Measurements from ENCODE around the gene SERF2. TPM values are rescaled to one million over a fixed set of nuclear protein-coding genes. Genes with fewer than 3 reads are reported as not detected.
A peak's percentile ranks its signal among the peaks of the same experiment; 100 is the strongest.

SERF2 gene
- total RNA-seq, 1 donor from 2014 or later: 564 TPM

DNA sequence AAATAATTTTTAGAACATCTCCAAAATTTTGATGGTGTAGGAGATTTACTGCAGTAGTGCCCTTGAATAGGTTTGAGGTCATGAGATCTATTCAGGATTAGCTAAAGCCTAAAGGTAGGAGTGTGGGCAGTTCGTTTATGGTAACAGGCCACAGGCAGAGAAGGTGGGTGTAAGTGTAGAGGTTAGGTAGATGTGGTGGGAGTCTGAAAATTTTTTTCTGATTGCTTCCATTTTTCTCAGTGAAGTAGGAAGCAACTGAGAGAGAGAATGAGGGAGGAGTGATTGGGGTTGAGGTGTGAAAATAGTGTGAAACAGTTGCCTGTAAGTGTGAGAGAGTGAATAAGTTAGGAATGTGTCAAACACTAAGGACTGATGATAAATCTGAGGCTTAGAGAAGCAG is 13.1 kb upstream of the SERF2 start:
- intact Hi-C loops (cut with DNase I): no loop called here
- TF ChIP-seq, protein P1, sequence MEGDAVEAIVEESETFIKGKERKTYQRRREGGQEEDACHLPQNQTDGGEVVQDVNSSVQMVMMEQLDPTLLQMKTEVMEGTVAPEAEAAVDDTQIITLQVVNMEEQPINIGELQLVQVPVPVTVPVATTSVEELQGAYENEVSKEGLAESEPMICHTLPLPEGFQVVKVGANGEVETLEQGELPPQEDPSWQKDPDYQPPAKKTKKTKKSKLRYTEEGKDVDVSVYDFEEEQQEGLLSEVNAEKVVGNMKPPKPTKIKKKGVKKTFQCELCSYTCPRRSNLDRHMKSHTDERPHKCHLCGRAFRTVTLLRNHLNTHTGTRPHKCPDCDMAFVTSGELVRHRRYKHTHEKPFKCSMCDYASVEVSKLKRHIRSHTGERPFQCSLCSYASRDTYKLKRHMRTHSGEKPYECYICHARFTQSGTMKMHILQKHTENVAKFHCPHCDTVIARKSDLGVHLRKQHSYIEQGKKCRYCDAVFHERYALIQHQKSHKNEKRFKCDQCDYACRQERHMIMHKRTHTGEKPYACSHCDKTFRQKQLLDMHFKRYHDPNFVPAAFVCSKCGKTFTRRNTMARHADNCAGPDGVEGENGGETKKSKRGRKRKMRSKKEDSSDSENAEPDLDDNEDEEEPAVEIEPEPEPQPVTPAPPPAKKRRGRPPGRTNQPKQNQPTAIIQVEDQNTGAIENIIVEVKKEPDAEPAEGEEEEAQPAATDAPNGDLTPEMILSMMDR (IDR thresholded peaks at IDR 0.05): no peak
- peaks cover 22% of the 10 kb centered on the region for H3K4me1 ChIP-seq
- no peak overlapping the region for H3K4me3 ChIP-seq
- no peak overlapping the region for H3K27ac ChIP-seq
- DNase-seq (ENCODE audit: extremely low spot score in 2 of 2): no peak
- no peaks in the 10 kb centered on the region for H3K9me3 ChIP-seq
- peaks cover 0 to under 1% of the 10 kb centered on the region in 2 donors for H3K36me3 ChIP-seq
- H3K27me3 ChIP-seq: no peaks in the 10 kb centered on the region

GRCh38 chr15:43789409-43789808 is 2.7 kb upstream of the SERF2 start:
- no peak overlapping the region for H3K27ac ChIP-seq

DNA sequence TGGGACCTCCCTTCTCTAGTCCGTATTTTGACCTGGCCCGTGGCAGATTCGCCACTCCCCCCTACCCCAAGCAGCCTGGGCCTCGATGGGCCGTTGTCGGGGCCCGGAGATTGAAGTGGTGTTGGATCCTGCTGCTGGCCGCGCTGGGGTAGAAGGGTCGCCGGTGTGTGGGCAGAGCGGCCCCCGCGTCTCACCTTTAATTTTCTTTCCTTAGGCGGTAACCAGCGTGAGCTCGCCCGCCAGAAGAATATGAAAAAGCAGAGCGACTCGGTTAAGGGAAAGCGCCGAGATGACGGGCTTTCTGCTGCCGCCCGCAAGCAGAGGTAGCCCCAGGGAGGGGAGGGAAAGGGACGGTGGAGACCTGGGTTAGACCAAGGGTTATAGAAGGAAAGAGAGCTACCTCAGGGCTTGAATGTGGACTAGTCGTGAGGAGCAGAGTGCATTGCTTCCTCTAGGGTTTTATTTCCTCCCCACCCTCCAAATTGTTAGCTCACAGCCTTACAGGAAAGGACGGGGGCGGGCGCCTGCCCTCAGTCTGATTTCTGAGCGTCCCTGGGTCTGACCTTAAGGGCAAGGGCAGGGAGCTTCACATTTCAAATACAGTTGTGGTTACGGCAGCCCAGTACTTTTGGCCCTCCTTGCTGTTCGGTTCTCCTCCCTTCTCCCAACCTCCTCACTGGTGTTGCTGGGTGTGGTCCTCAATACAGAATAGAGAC is 799 bp downstream of the SERF2 start:
- H3K4me1 ChIP-seq: peaks cover 40% of the 10 kb centered on the region
- TF ChIP-seq POLR2AphosphoS5 (IDR thresholded peaks at IDR 0.05; ENCODE audit: insufficient read depth in 1 of 2, low read depth in 1 of 2) (no peak), POLR2A (IDR thresholded peaks at IDR 0.05) (no peak)
- TF ChIP-seq, protein P1 (IDR thresholded peaks at IDR 0.05): no peak
- H3K27me3 ChIP-seq: no peaks in the 10 kb centered on the region
- intact Hi-C loops (cut with DNase I): loop anchor here (2.0 kb wide), 1 partner anchor 16 kb away; the partner anchor contains the start of gene ELL3
- H3K9me3 ChIP-seq: no peaks in the 10 kb centered on the region
- H3K36me3 ChIP-seq: peaks cover 0 to 26% of the 10 kb centered on the region in 2 donors
- H3K27ac ChIP-seq: peak overlapping the region; percentile 99
- DNase-seq (ENCODE audit: extremely low spot score in 2 of 2): no peak
- peak overlapping the region; percentile 82 to 91 for H3K4me3 ChIP-seq

More at GRCh38 chr15:43789409-43789808, 2.7 kb upstream of the SERF2 start:
- Histone ChIP-seq H3K27me3 (no peaks in the 10 kb centered on the region), H3K4me1 (peaks cover 16% of the 10 kb centered on the region), H3K36me3 (peaks cover 0 to 9% of the 10 kb centered on the region in 2 donors), H3K9me3 (no peaks in the 10 kb centered on the region), H3K4me3 (no peak overlapping the region)
- DNase-seq (ENCODE audit: extremely low spot score in 2 of 2): no peak
- intact Hi-C loops (cut with DNase I): no loop called here
- no peak for TF ChIP-seq POLR2AphosphoS5 (IDR thresholded peaks at IDR 0.05; ENCODE audit: insufficient read depth in 1 of 2, low read depth in 1 of 2)
- TF ChIP-seq POLR2A (IDR thresholded peaks at IDR 0.05): no peak
- TF ChIP-seq, protein P1 (IDR thresholded peaks at IDR 0.05): no peak

DNA sequence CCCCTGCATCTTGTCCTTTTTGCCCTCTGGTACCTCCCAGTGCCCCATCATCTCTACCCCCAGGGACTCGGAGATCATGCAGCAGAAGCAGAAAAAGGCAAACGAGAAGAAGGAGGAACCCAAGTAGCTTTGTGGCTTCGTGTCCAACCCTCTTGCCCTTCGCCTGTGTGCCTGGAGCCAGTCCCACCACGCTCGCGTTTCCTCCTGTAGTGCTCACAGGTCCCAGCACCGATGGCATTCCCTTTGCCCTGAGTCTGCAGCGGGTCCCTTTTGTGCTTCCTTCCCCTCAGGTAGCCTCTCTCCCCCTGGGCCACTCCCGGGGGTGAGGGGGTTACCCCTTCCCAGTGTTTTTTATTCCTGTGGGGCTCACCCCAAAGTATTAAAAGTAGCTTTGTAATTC is 1.5 kb downstream of the SERF2 start:
- Histone ChIP-seq H3K27ac (peak overlapping the region; percentile 99), H3K4me3 (peak overlapping the region; percentile 82 to 91), H3K27me3 (no peaks in the 10 kb centered on the region), H3K9me3 (no peaks in the 10 kb centered on the region), H3K4me1 (peaks cover 47% of the 10 kb centered on the region), H3K36me3 (peaks cover 0 to 26% of the 10 kb centered on the region in 2 donors)
- no peak for DNase-seq (ENCODE audit: extremely low spot score in 2 of 2)
- intact Hi-C loops (cut with DNase I): loop anchor here (2.0 kb wide), 1 partner anchor 17 kb away; the partner anchor contains the start of gene ELL3
- no peak for TF ChIP-seq POLR2A (IDR thresholded peaks at IDR 0.05)
- TF ChIP-seq, protein P1 (IDR thresholded peaks at IDR 0.05): no peak
- TF ChIP-seq POLR2AphosphoS5 (IDR thresholded peaks at IDR 0.05; ENCODE audit: insufficient read depth in 1 of 2, low read depth in 1 of 2): no peak

All from vagina (tissue), 2 donors.